Fibroblast of skin of right quadriceps (primary cell): ENCODE data around the gene LGALS9C.
"Not testable (repeated sequence)": the region's sequence is repeated elsewhere in the genome, so short reads cannot be mapped to it uniquely, and the experiment has no call there.

Experiments used
- DNase-seq: peaks from one replicate; pipeline ENCODE4 v3.0.0-alpha.2; 2013

Gene LGALS9C

DNA sequence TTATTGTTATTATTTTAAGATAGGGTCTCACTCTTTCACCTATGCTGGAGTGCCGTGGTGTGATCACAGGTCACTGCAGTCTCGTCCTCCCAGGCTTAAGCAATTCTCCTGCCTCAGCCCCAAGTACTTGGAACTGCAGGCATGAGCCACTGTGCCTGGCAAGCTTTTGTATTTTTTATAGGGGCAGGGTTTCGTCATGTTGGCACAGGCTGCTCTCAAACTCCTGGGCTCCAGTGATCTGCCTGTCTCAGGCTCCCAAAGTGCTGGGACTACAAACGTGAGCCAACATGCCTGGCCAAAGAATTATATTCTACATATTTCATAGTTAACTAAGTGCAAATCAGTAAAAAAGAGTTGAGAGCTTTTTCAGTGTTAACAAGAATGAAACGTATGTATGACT lies 65.6 kb downstream of the LGALS9C start:
- DNase-seq, result not testable (repeated sequence)

- DNase-seq, result not testable (repeated sequence)
Observed at GRCh38 chr17:18542907-18543306, 66.3 kb downstream of the LGALS9C start.
